ENCODE measurements around the gene CD276. TPM values are rescaled to one million over a fixed set of nuclear protein-coding genes. Genes with fewer than 3 reads are reported as not detected.
A peak's percentile ranks its signal among the peaks of the same experiment; 100 is the strongest.
"Not testable (repeated sequence)": the region's sequence is repeated elsewhere in the genome, so short reads cannot be mapped to it uniquely, and the experiment has no call there.

Gene CD276
- total and polyA plus RNA-seq, 8 donors = 10.4 to 185 (median 32.4) TPM

- WGBS, 5 donors = 77 to 82% (median 81%) methylated on average over 17 to 23 of the region's 23 CpGs
- H3K4me3 ChIP-seq, DNase-seq, H3K27me3 ChIP-seq, H3K4me1 ChIP-seq, H3K27ac ChIP-seq, H3K9me3 ChIP-seq: not testable (repeated sequence)
- intact Hi-C loops (cut with DNase I; ENCODE audit: low total_unique reads) = loop anchor here (10.0 kb wide), 1 partner anchor 70 kb away; the partner anchor contains the start of gene NPTN
- H3K36me3 ChIP-seq = peaks cover 23 to 87% (median 86%) of the 10 kb centered on the region in 4 donors
Measured at GRCh38 chr15:73704142-73704868, 20.1 kb downstream of the CD276 start.

- Histone ChIP-seq H3K27me3 (no peaks in the 10 kb centered on the region), H3K27ac (no peak overlapping the region), H3K4me1 (no peaks in the 10 kb centered on the region), H3K4me3 (no peak overlapping the region), H3K9me3 (no peaks in the 10 kb centered on the region), H3K36me3 (peaks cover 29 to 89% (median 89%) of the 10 kb centered on the region in 4 donors)
- TF ChIP-seq EP300 (IDR thresholded peaks at IDR 0.05) (no peak), CTCF (IDR thresholded peaks at IDR 0.05) (peak in 5 of 7 experiments; percentile 61 to 77 (median 70))
- 46 to 59% (median 52%) methylated on average over 13 of the region's 13 CpGs for WGBS, 5 donors
- peak; percentile 67 to 86 for DNase-seq
- intact Hi-C loops (cut with DNase I; ENCODE audit: low total_unique reads) = loop anchor here (10.0 kb wide), 1 partner anchor 70 kb away; the partner anchor contains the start of gene NPTN
Measured at GRCh38 chr15:73704869-73705645, 20.9 kb downstream of the CD276 start.

- H3K27ac ChIP-seq = no peak overlapping the region
- H3K36me3 ChIP-seq = peaks cover 36 to 98% (median 96%) of the 10 kb centered on the region in 4 donors
- 89 to 97% (median 91%) methylated on average over 6 of the region's 6 CpGs for WGBS, 5 donors
- no peaks in the 10 kb centered on the region for H3K27me3 ChIP-seq
- DNase-seq = no peak
- H3K9me3 ChIP-seq = no peaks in the 10 kb centered on the region
- H3K4me1 ChIP-seq = no peaks in the 10 kb centered on the region
- intact Hi-C loops (cut with DNase I; ENCODE audit: low total_unique reads) = loop anchor here (10.0 kb wide), 1 partner anchor 74 kb away; the partner anchor contains the start of gene NPTN
- H3K4me3 ChIP-seq = no peak overlapping the region
- TF ChIP-seq POLR2AphosphoS5 (IDR thresholded peaks at IDR 0.05) (no peak), EP300 (IDR thresholded peaks at IDR 0.05) (no peak), POLR2A (IDR thresholded peaks at IDR 0.05) (no peak), CTCF (IDR thresholded peaks at IDR 0.05) (no peak)
Measured at GRCh38 chr15:73708691-73709090, 24.5 kb downstream of the CD276 start.

GRCh38 chr15:73709241-73709640 is 25.1 kb downstream of the CD276 start:
- no peak overlapping the region for H3K4me3 ChIP-seq
- no peak overlapping the region for H3K27ac ChIP-seq
- no peaks in the 10 kb centered on the region for H3K4me1 ChIP-seq
- TF ChIP-seq CTCF (IDR thresholded peaks at IDR 0.05) (no peak), EP300 (IDR thresholded peaks at IDR 0.05) (no peak), POLR2AphosphoS5 (IDR thresholded peaks at IDR 0.05) (no peak), POLR2A (IDR thresholded peaks at IDR 0.05) (no peak)
- H3K36me3 ChIP-seq = peaks cover 40 to 98% (median 96%) of the 10 kb centered on the region in 4 donors
- no peaks in the 10 kb centered on the region for H3K9me3 ChIP-seq
- H3K27me3 ChIP-seq = no peaks in the 10 kb centered on the region
- intact Hi-C loops (cut with DNase I; ENCODE audit: low total_unique reads) = loop anchor here (10.0 kb wide), 1 partner anchor 74 kb away; the partner anchor contains the start of gene NPTN
- WGBS, 5 donors = 88 to 96% (median 95%) methylated on average over 4 to 6 of the region's 6 CpGs
- DNase-seq = no peak
